GM18868 (cell line): ENCODE results near the gene NUDT7.

ENCODE experiments used
- ATAC-seq: cut with Tn5 transposase; IDR thresholded peaks from one replicate; pipeline ENCODE4 v1.9.1; 2021; ENCODE audit warnings: mild to moderate bottlenecking, moderate library complexity; ENCODE audit not compliant: unreplicated experiment

Gene NUDT7

GRCh38 chr16:77722309-77723107, at the start of gene NUDT7:
TSS of gene NUDT7 (plus strand) at chr16:77722514. CDS start at chr16:77722583, 69 bp downstream.
- ATAC-seq = peak; percentile 87

GRCh38 chr16:77674888-77675287, 47.4 kb upstream of the NUDT7 start:
- ATAC-seq = no peak

GRCh38 chr16:77675464-77676324, 46.6 kb upstream of the NUDT7 start:
- peak; percentile 79 for ATAC-seq

GRCh38 chr16:77677129-77677528, 45.2 kb upstream of the NUDT7 start:
- no peak for ATAC-seq

- ATAC-seq = no peak
Observed at GRCh38 chr16:77679391-77679790, 42.9 kb upstream of the NUDT7 start.

- ATAC-seq = no peak
Observed at GRCh38 chr16:77679901-77680300, 42.4 kb upstream of the NUDT7 start.

GRCh38 chr16:77680496-77680895, 41.8 kb upstream of the NUDT7 start:
- no peak for ATAC-seq

GRCh38 chr16:77682586-77682985, 39.7 kb upstream of the NUDT7 start:
- ATAC-seq = no peak

GRCh38 chr16:77683397-77684180, 38.7 kb upstream of the NUDT7 start:
- ATAC-seq = no peak

GRCh38 chr16:77684181-77684526, 38.2 kb upstream of the NUDT7 start:
- no peak for ATAC-seq

- ATAC-seq = no peak
Observed at GRCh38 chr16:77686385-77686784, 35.9 kb upstream of the NUDT7 start.

- ATAC-seq = no peak
Observed at GRCh38 chr16:77689971-77690370, 32.3 kb upstream of the NUDT7 start.

GRCh38 chr16:77690416-77690815, 31.9 kb upstream of the NUDT7 start:
- no peak for ATAC-seq

- no peak for ATAC-seq
Observed at GRCh38 chr16:77692612-77693011, 29.7 kb upstream of the NUDT7 start.

- no peak for ATAC-seq
Observed at GRCh38 chr16:77696149-77696548, 26.2 kb upstream of the NUDT7 start.

- no peak for ATAC-seq
Observed at GRCh38 chr16:77700846-77701245, 21.5 kb upstream of the NUDT7 start.

GRCh38 chr16:77705351-77705750, 17.0 kb upstream of the NUDT7 start:
- no peak for ATAC-seq

GRCh38 chr16:77711179-77711578, 11.1 kb upstream of the NUDT7 start:
- no peak for ATAC-seq

- no peak for ATAC-seq
Observed at GRCh38 chr16:77711775-77712174, 10.5 kb upstream of the NUDT7 start.

- no peak for ATAC-seq
Observed at GRCh38 chr16:77715145-77715544, 7.2 kb upstream of the NUDT7 start.

GRCh38 chr16:77721752-77722308, 484 bp upstream of the NUDT7 start:
- ATAC-seq = peak; percentile 30
